GM12875 (cell line): ENCODE data around the gene HMCN1.

ENCODE experiments used
- H3K4me3 ChIP-seq: one replicate; pipeline ENCODE4 v1.5.1; 2011; ENCODE audit warnings: low read depth, low read length, control low read depth
- TF ChIP-seq, protein P1 (sequence below): IDR thresholded peaks from 2 replicates; pipeline ENCODE4 v1.5.1; 2011; ENCODE audit warnings: low read depth, mild to moderate bottlenecking, control low read depth, inconsistent platforms, low read length, moderate library complexity, borderline replicate concordance; ENCODE audit not compliant: insufficient read depth

The HMCN1 gene

DNA sequence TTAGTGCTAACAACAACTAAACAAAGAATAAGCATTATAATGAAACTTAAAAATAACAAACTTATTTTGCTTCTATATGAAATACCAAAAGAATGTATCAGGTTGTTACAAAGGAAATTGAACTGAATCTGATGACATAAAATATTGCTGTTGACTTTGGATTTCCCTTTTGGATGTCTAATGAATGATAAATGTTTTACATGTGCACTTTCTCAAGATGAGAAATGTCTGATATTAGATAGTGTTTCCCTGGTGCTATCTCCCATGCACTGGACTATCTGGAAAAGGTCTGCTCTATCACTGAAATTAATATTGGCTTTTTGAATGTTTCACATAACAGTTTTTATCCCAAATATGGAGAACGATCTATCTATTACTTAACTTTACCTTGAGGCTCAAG is 179.9 kb downstream of the HMCN1 start:
- TF ChIP-seq, protein P1, sequence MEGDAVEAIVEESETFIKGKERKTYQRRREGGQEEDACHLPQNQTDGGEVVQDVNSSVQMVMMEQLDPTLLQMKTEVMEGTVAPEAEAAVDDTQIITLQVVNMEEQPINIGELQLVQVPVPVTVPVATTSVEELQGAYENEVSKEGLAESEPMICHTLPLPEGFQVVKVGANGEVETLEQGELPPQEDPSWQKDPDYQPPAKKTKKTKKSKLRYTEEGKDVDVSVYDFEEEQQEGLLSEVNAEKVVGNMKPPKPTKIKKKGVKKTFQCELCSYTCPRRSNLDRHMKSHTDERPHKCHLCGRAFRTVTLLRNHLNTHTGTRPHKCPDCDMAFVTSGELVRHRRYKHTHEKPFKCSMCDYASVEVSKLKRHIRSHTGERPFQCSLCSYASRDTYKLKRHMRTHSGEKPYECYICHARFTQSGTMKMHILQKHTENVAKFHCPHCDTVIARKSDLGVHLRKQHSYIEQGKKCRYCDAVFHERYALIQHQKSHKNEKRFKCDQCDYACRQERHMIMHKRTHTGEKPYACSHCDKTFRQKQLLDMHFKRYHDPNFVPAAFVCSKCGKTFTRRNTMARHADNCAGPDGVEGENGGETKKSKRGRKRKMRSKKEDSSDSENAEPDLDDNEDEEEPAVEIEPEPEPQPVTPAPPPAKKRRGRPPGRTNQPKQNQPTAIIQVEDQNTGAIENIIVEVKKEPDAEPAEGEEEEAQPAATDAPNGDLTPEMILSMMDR: no peak
- no peak overlapping the region for H3K4me3 ChIP-seq

DNA sequence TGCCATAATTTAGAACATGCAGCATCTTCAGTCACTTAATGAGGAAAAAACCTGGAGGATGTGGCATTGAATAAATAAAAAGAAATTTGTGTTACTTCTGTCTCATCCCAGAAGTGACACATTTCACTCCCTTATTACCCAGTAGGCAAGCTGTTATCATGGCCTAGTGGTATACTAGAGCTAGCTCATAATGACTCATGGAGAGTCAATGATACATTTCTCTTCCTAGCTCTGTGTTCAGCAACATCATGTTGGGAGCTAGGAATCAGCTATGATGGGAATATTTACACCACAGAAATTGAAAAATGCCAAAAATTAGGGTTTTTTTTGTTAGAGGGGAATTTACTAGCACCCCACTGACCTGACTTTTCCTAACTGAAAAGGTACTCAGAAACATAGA is 182.7 kb downstream of the HMCN1 start:
- no peak overlapping the region for H3K4me3 ChIP-seq
- TF ChIP-seq, protein P1: no peak

DNA sequence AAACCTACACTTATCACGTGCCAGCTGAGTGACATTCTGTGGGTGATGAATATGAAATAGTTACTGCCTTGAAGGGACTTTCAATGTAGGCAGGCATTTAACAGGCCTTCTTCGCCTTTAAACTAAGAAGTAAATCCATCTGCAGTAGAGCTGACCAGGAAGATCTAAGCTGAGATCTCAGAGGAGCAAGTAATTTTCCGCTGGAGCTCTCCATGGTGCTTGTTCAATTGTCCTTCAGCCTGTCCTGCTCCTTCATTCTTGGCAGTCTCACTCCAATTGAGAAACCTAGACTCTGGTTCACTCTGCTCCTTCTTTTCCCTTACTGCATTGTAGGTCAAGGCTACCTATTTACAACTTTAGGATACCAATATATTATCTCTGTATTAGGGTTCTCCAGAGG is 183.5 kb downstream of the HMCN1 start:
- H3K4me3 ChIP-seq: no peak overlapping the region
- TF ChIP-seq, protein P1: no peak

DNA sequence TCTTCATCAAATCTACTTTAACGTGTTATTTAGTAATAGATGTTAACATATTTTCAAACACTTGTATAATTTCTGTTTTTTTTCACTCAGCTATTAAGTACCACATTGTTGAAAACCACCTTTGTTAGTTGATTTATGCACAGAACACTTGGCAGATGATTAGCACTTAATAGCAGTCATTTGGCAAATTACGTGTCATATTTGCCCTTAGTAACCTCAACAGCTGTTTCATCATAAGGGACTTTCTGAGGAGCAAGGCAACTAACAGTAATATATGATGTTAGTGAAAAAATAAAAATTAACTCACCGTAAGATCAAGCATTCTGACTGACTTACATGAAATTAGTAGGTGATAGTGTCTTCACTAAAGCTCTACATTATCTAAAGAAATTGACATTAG is 186.4 kb downstream of the HMCN1 start:
- H3K4me3 ChIP-seq: no peak overlapping the region
- TF ChIP-seq, protein P1: no peak

DNA sequence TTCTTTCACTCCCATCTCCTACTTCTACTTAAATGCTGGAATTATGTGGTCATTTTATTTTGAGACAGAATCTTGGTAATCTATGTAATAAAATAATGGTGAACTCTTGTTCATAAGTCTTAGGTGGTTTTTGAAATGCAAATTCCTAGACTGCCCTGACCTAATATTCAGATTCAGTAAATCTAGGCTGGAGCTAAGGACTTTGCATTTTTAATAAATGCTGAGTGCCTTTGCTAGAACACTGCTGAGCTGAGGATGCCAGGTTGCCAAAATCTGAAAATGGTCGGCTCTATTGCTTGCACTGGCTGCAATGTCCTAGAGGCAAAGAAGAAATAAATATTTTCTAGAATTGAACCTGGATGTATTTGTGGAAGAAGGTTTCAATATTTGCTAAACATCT is 187.4 kb downstream of the HMCN1 start:
- TF ChIP-seq, protein P1: no peak

DNA sequence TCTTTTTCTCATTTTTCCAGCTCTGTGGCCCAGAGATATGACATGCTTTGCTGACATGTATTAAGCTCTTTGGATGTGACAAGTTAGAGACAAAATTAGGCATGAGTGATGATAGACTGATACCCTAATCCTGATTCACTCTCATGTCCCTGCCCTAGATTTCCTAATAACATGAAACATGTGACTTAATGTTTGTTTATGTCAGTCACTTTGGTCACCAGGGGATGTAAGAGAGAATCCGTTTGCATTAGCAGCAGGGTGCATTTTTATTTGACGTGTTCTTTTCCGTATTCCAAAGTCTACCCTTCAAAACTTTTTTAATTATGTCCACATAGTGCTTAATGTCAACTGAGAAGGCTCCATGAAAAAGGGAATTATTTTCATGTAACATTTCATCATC is 192.4 kb downstream of the HMCN1 start:
- TF ChIP-seq, protein P1: no peak
- no peak overlapping the region for H3K4me3 ChIP-seq

More for the DNA sequence above, 187.4 kb downstream of the HMCN1 start:
- no peak overlapping the region for H3K4me3 ChIP-seq

DNA sequence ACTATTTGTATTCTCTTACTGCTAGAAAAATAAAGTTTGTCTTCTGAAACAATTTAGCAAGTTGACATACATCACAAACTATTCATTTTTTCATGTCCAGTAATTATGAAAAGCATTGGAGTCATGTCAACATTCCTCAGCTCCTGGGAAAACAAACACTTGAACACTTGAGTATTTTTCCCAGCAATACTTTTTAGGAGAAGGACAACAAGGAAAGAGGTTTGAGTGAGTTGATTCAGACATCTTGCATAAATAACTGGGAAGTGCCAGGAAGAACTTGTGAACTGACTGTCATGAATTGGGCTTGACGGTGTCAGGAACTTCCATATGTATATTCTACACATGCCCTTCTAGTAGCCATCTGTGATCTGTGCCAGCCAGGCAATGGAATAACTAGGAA is 195.6 kb downstream of the HMCN1 start:
- no peak overlapping the region for H3K4me3 ChIP-seq
- TF ChIP-seq, protein P1: no peak
